Spinal cord (tissue), 10 donors: ENCODE data around the gene TAF10. TPM values are rescaled to one million over a fixed set of nuclear protein-coding genes. Genes with fewer than 3 reads are reported as not detected.

Experiments
- DNase-seq, 6 donors: peaks; one replicate each; pipeline versions ENCODE4 v3.0.0 to v3.0.0-alpha.2; 2013 to 2015; ENCODE audit warnings: low spot score in 6 of 6, low read depth in 4 of 6
- H3K27ac ChIP-seq: one replicate; pipeline ENCODE4 v1.5.1; 2013; ENCODE audit warnings: low read depth, low read length, control low read depth
- H3K27me3 ChIP-seq: one replicate; pipeline ENCODE4 v1.6.1; 2013; ENCODE audit warnings: low read length; ENCODE audit not compliant: control insufficient read depth, insufficient read depth
- H3K36me3 ChIP-seq: one replicate; pipeline ENCODE4 v1.6.1; 2013; ENCODE audit warnings: low read length; ENCODE audit not compliant: control insufficient read depth, insufficient read depth
- H3K4me1 ChIP-seq: one replicate; pipeline ENCODE4 v1.6.1; 2013; ENCODE audit warnings: low read length; ENCODE audit not compliant: control insufficient read depth, insufficient read depth
- H3K4me3 ChIP-seq: one replicate; pipeline ENCODE4 v1.5.1; 2013; ENCODE audit warnings: low read depth, low read length, control low read depth
- H3K9me3 ChIP-seq: one replicate; pipeline ENCODE4 v1.6.1; 2013; ENCODE audit warnings: low read length; ENCODE audit not compliant: control insufficient read depth, insufficient read depth
- WGBS: methylation state at CpG from one replicate; pipeline ENCODE4 v1.1.5; 2013; ENCODE audit warnings: missing lambda C conversion rate; ENCODE audit not compliant: insufficient coverage; 5-methylcytosine and 5-hydroxymethylcytosine counted together
- polyA plus RNA-seq, 2 donors: library from polyadenylated mRNA; unstranded; fragments of 120-200 nt; gene quantifications; one replicate each; pipeline ENCODE4 v1.2.1, GENCODE V29; 2013; ENCODE audit not compliant: insufficient read length in 2 of 2
- total RNA-seq, 2 donors: library from RNA; depleted of rRNA in 1 of 2; stranded (reverse); fragments of 120-200 nt in 1 of 2; fragments of >200 nt in 1 of 2; gene quantifications; one replicate each; pipeline versions ENCODE4 v1.2.3 to v1.2.4, GENCODE V29; 2013 to 2014
- donor health status: healthy.

Gene TAF10
- total and polyA plus RNA-seq, 4 donors, result 14.0 to 103 (median 86.1) TPM

GRCh38 chr11:6610591-6610990, 1.4 kb downstream of the TAF10 start:
- H3K4me3 ChIP-seq, result no peak overlapping the region
- H3K36me3 ChIP-seq, result peaks cover 47% of the 10 kb centered on the region
- no peak for DNase-seq
- H3K27me3 ChIP-seq, result no peaks in the 10 kb centered on the region
- no peaks in the 10 kb centered on the region for H3K9me3 ChIP-seq
- WGBS, result 95% methylated on average over 5 of the region's 6 CpGs
- no peak overlapping the region for H3K27ac ChIP-seq
- H3K4me1 ChIP-seq, result peaks cover 32% of the 10 kb centered on the region

GRCh38 chr11:6609502-6610015, 2.5 kb downstream of the TAF10 start:
- no peak overlapping the region for H3K27ac ChIP-seq
- H3K9me3 ChIP-seq, result no peaks in the 10 kb centered on the region
- no peak overlapping the region for H3K4me3 ChIP-seq
- H3K36me3 ChIP-seq, result peaks cover 41% of the 10 kb centered on the region
- H3K4me1 ChIP-seq, result peaks cover 37% of the 10 kb centered on the region
- 86% methylated on average over 6 of the region's 8 CpGs for WGBS
- H3K27me3 ChIP-seq, result no peaks in the 10 kb centered on the region
- no peak for DNase-seq

- DNase-seq, result no peak
- Histone ChIP-seq H3K4me3 (no peak overlapping the region), H3K27ac (no peak overlapping the region), H3K4me1 (peaks cover 37% of the 10 kb centered on the region), H3K9me3 (no peaks in the 10 kb centered on the region), H3K36me3 (peaks cover 41% of the 10 kb centered on the region), H3K27me3 (no peaks in the 10 kb centered on the region)
- 89% methylated on average over 10 of the region's 14 CpGs for WGBS
Observed at GRCh38 chr11:6608726-6609501, 3.1 kb downstream of the TAF10 start.

- Histone ChIP-seq H3K4me3 (no peak overlapping the region), H3K4me1 (peaks cover 37% of the 10 kb centered on the region), H3K27ac (no peak overlapping the region)
Observed at GRCh38 chr11:6608011-6608410, 4.0 kb downstream of the TAF10 start.

GRCh38 chr11:6607190-6607795, 4.7 kb downstream of the TAF10 start:
- Histone ChIP-seq H3K27ac (peak overlapping the region; percentile 82), H3K36me3 (peaks cover 41% of the 10 kb centered on the region), H3K27me3 (no peaks in the 10 kb centered on the region), H3K9me3 (no peaks in the 10 kb centered on the region), H3K4me1 (peaks cover 35% of the 10 kb centered on the region), H3K4me3 (peak overlapping the region; percentile 1)
- no peak for DNase-seq

More at GRCh38 chr11:6608011-6608410, 4.0 kb downstream of the TAF10 start:
- no peak for DNase-seq
- WGBS, result 95% methylated on average over 7 of the region's 9 CpGs
- no peaks in the 10 kb centered on the region for H3K27me3 ChIP-seq
- peaks cover 41% of the 10 kb centered on the region for H3K36me3 ChIP-seq
- no peaks in the 10 kb centered on the region for H3K9me3 ChIP-seq

GRCh38 chr11:6606471-6607189, 5.4 kb downstream of the TAF10 start:
- Histone ChIP-seq H3K27ac (peak overlapping the region; percentile 82), H3K4me1 (peaks cover 39% of the 10 kb centered on the region), H3K4me3 (peak overlapping the region; percentile 1), H3K36me3 (peaks cover 44% of the 10 kb centered on the region), H3K27me3 (no peaks in the 10 kb centered on the region), H3K9me3 (no peaks in the 10 kb centered on the region)
- DNase-seq, result peak in 2 of 6 donors; percentile 61 to 85
- 30% methylated on average over 5 of the region's 11 CpGs for WGBS

- WGBS, result 33% methylated on average over 3 of the region's 3 CpGs
- Histone ChIP-seq H3K4me3 (peak overlapping the region; percentile 90), H3K9me3 (no peaks in the 10 kb centered on the region), H3K27ac (peak overlapping the region; percentile 98), H3K27me3 (no peaks in the 10 kb centered on the region), H3K4me1 (peaks cover 26% of the 10 kb centered on the region), H3K36me3 (peaks cover 43% of the 10 kb centered on the region)
- DNase-seq, result no peak
Observed at GRCh38 chr11:6604790-6605189, 7.2 kb downstream of the TAF10 start.

GRCh38 chr11:6604081-6604626, 7.9 kb downstream of the TAF10 start:
- H3K9me3 ChIP-seq, result no peaks in the 10 kb centered on the region
- peak in 2 of 6 donors; percentile 79 to 84 for DNase-seq
- no peaks in the 10 kb centered on the region for H3K27me3 ChIP-seq
- H3K4me1 ChIP-seq, result peaks cover 26% of the 10 kb centered on the region
- peak overlapping the region; percentile 90 for H3K4me3 ChIP-seq
- H3K27ac ChIP-seq, result peak overlapping the region; percentile 98
- peaks cover 42% of the 10 kb centered on the region for H3K36me3 ChIP-seq
- WGBS, result 0% methylated on average over 18 of the region's 20 CpGs

GRCh38 chr11:6603287-6604080, 8.5 kb downstream of the TAF10 start, which contains the start of the genes ILK and RRP8:
Gene ILK (plus strand): TSS chr11:6603774. CDS start chr11:6604272, 498 bp downstream.
Gene RRP8 (minus strand): TSS chr11:6603616. CDS start chr11:6603502, 114 bp downstream.
- Histone ChIP-seq H3K36me3 (peaks cover 42% of the 10 kb centered on the region), H3K27me3 (no peaks in the 10 kb centered on the region), H3K9me3 (no peaks in the 10 kb centered on the region), H3K27ac (peak within 1 kb of the TSS; percentile 98), H3K4me1 (peaks cover 26% of the 10 kb centered on the region), H3K4me3 (peak within 1 kb of the TSS; percentile 90)
- under 1% methylated on average over 72 of the region's 72 CpGs for WGBS
- DNase-seq, result peak in 5 of 6 donors; percentile 68 to 96 (median 86)
